Effector CD4-positive, alpha-beta T cell (primary cell): ENCODE measurements around the gene AMBRA1.
A peak's percentile ranks its signal among the peaks of the same experiment; 100 is the strongest.
"Not testable (repeated sequence)": the region's sequence is repeated elsewhere in the genome, so short reads cannot be mapped to it uniquely, and the experiment has no call there.

Experiments used
- DNase-seq: peaks from one replicate; pipeline ENCODE4 v3.0.0-alpha.2; 2020

AMBRA1 gene

DNA sequence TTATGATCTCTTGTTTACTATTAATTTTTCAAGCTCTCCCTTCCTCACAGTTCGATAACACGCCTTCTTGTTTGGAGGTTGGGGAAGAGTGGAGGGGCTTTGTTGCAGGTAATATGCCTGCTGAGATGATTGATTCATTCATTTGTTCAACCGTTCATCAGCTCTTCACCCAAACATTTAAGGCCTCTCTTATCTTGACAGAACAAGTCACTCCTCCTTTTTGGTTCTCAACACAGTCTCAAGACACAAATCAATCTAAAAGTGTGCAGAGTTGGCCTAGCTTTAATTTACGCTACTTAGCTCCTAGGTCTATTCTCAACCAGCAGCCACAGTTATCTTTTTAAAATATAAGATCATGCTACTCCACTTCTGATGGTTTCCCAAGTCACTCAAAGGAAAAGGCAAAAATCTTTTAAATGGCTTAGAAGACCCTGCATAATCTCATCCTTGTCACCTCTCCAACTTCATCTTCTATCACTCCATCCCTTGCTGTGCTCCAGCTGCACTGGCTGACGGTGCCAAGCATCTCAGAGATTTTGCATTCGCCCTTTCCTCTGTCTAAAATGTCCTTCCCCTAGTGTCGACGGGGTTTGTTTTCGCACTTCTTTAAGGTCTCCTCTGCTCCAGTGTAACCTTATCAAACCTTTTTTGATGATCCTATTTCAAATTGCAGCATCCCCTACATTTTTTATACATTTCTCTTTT is 60.3 kb downstream of the AMBRA1 start:
- no peak for DNase-seq

DNA sequence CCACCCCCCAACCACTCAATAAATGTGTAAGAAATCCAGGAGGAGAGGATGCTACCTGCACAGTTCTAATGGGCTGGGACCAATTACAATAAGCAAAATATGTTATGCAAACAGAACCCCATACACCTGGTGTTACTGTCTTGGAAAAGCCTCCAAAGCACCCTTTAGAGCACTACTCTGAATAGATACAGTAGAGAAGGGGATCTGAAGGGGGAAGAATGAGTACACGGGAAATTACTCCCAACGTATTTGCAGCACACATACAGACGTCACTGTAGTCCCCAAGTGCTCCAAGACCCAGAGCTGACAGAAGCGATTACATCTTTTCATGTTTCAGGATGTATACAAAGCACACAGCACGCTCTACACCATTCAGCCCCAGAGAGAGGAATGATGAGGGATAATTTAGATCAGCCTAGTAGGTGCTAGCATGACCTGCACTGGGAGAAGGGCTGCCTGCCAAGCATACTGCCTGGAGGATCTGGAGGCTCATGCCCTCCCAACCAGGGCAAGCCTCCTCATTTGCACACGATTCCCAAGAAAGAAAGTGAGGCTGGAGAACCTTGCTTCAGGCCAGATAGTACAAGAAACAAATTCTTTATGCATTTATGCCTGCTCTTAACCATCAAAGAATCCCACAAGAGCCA is 63.8 kb downstream of the AMBRA1 start:
- DNase-seq: no peak

DNA sequence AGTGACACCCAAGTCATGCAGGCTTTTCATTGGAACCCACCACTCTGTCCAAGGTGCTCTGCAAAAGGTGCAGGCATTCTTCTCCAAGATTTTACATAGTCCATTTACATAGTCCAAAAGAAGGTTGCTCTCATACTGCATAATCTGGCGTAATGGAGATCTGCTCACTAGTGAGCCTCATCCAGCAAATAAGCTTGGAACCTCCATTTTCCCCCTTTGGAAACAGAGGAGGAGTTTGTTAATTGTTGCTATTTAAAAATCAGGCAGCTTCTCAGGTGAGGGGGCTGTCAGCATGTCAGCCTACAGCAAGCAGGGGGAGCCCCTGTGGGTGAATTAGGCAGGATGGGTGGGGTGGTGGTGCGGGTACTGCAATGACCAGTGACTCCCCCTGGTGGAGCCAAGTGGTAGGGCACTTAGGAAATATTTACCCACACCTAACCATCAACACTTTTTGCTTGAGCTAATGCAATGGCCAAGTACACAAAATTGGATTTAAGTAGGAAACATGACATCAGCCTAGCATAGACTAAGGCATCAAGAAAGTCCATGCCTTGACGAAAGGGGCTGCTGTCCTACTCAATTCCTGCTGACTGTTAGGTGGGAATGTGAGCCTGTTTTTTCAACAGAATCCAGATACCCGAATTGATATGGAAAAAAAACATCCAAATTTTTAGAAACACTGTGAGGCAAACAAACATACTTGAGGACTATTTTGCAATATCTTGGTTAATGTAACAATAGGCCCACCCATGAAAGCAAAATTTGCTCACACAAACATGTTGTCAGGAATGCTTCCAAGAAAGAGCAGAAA is 64.5 kb downstream of the AMBRA1 start:
- DNase-seq: peak; percentile 66

DNA sequence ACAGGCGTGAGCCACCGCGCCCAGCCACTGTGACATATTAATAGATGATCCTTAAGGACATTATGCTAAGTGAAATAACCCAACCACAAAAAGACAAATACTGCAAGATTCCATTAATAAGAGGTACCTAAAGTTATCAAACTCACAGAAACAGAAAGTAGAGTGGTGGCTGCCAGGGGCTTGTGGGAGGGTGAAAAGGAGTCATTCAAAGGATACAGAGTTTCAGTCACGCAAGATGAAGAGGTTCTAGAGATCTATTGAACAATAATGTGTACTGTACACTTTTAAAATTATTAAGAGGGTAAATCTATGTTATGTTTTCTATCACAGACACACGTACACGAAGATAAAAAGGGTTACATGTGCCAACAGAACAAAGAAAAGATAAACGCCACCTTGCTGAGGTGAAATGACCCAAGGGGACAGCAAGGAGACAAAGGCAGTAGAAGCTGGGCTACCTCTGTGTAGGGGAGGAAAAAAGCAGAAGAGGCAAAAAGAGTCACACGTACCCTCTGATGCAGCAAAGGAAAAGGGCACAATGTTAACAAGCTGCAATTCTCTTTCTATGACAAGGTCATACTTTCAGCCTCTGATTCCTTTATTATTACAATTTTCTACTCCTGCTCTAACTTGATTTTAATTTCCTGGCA is 65.3 kb downstream of the AMBRA1 start:
- no peak for DNase-seq

DNA sequence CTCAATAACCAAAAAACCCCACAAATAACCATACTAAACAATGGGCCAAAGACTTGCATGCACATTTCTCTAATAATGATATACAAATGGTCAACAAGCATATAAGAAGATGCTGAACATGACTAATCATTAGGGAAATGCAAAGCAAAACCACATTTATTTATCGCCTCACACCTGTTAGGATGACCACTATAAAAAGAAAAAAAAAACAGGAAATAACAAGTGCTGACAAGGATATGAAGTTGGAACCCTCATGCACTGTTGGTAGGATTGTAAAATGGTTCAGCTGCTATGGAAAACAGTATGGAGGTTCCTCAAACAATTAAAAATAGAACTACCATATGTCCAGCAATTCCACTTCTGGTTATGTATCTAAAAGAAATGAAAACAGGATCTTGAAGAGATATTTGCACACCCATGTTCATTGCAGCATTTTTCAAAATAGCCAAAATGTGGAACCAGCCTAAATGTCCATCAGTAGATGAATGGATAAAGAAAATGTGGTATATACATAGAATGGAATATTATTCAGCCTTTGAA is 66.2 kb downstream of the AMBRA1 start:
- DNase-seq: no peak

DNA sequence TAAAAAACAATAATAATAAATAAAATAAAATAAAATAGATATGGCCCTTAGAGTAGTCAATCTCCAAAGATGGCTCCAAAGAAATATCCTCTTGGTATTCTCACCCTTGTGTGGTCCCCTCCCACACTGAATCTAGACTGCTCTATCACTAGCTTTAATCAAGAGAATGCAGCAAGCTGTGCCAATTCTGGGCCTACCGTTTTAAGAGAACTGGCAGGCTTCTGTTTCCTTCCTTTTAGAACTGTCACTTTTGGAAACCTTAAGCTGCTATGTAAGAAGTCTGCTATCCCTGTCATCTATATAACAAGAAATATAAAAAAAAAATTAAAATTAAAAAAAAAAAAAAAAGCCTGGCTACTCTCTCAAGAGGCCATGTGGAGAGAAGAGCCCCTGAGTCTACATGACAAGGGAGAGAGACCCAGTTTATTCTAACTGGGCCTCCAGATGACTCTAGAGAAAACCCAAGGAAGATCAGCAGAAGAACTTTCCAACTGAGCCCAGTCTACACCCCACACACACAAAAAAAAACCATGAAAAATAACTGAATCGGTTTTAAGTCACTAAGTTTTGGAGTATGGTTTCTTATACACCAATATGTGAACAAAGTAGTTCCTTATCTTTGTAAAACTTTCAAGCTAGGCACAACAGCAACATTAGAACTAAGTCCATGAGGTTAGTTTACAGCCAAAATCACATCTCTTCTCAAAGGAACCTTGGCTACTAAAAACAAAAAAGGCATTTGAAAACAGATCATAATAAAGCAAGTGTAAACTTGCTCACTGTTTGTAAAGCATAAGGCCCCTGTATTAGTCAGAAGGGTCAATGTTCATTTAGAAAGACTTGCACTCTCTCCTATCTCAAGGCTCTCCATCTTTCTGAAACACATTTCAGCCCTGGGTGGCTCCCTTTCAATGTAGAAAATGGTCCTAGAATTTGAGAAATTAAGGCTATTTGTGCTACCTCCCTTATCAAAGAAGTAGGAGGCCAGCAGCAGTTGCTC is 67.3 kb downstream of the AMBRA1 start:
- no peak for DNase-seq

DNA sequence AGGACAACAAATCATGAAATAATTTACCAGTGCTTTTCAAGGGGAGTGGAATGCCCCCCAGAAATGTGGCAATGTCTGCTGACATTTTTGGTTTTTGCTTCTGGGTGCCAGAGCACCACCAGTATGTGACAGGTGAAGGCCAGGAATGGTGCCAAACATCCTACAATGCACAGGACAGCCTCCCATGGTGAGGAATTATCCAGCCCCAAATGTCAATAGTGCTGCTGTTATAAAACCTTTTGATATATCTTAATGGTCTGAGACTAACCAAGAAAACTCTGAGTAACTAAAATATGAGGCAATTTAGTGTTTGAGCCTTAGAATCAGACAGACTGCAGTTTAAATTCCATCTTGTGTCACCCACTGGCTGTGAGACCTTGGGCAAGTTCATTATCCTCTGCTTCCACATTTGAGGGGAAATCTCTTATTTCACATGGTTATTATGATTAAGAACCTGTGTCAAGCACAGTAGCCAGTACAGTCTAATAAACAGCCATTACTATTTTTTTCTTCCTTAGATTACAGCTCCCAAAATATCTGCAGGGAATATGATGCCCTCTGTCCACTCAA is 69.5 kb downstream of the AMBRA1 start:
- DNase-seq: no peak

DNA sequence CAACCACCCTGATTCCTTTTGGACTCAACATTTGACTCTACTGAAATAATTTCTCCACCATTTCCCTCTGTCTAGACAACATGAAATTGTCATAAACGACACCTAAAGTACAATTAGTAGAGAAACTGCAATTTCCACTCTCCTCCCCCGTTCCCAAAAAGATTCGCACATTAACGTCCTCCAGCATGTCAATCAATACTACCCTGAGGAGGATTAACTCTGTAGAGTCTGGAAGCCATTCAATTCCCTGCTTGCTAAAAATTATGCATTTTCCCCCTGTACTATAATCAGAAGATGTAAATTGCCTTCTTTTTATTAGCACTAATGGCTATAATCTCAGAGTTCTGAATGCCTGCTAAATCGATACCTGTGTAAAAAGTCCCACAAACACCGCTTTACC is 70.5 kb downstream of the AMBRA1 start:
- DNase-seq: no peak

DNA sequence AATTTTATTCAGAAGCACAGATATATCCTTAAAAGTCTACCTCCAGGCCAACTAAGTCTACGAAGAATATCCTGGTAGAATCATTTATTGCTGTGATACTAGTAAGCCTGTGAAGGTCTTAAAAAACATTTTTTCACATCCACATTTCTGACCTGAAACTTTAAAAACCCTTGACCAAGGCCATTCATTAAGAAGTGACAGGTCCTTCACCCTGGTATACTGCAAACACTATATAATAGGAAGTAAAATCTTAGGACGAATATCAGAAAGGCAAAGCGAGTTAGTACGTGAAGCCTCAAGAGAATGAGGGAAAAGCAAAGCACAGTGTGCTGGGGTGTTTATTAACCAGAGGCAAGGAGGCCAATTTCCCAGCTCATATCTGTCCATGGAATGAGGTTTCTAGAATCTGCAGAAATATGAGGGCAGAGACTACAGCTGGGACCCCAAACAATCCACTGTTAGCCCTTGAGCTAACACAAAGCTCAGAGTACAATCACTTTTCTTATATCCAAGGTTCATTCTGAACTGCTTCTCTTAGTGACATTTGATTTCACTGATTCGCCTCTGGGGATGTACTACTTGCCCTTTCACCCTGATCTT is 71.0 kb downstream of the AMBRA1 start:
- DNase-seq: no peak

DNA sequence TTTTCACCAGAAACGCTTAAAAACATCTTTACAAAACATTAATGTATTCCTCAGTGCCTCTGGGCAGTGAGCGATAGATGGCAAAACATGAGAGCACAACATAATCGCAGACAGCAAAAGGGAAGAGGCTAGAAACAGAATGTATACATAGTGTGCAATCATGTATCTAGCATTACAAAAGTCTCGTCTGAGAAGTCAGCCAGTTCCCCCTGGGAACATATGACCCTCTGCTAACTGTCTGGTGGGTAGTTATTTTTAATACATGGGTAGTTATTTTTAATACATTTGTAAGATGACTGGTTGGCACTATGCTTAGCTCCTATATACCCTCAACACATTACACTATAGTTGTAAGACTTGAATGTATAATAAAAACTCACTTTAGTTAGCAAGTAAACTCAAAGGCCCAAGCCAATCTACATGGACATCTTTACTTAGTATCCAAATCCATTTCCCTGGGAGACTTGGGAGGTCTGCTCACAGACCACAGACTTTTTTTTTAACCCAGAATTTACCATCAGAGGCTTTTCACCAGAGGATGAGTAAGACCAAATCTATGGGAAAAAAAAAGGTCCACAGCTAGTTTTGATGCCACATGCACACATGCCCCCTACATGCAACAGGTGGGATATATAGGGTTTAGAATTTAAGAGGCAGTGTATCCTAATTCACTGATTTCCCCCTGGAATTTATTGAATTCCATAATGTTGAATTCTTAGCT is 71.7 kb downstream of the AMBRA1 start:
- DNase-seq: no peak

DNA sequence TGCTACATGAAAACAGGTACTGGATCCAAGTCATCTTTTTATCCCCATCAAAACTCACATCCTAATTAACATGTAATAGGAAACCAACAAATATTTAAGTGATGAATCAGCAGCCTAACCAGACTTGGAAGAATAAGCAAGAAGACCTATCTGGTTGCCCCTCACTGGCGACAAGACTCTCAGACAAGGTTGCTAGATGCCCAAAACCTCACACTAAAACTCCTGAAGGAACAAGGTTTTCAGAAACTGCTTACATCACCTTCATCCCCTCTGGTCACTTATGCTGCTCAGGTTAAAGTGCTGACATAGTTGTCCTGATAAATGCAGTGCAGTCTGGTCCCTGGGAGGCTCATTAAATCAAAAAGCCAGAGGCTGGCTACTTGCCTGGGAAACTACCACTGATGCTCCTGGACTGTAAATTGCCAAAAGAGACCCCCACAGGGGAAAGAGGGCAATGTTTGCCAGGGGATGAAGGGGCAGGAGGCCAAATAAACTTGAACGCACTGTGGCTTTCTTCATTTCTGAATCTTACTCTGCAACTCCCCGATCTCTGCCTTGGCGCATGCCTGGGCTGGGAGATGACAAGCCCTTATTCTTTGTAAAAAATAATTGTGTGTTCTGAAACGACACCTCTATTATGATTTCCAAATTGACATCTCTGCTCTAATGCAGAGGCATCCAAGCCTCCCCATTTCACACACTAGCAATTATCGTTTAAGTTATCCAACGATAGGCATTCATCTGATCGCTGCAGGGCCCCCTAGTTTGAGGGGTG is 72.7 kb downstream of the AMBRA1 start:
- no peak for DNase-seq

DNA sequence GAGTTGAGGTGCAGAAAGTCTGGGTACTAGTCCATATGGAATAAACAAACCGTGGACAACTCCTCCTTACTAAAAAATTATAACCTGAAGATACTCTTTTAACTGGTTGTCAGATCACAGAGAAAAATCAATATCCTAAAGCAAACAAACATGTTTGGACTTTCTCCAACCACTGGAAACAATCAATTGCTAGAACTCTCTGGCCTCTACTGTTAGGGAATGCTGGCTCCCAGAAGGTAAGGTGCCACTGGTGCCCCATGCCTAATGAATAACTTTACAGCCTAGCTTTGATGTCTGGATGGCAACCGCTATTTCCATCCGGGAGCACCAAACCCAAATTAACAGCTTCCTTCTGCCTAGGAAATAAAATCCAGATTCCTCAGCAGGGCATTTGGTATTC is 74.5 kb downstream of the AMBRA1 start:
- DNase-seq: no peak

DNA sequence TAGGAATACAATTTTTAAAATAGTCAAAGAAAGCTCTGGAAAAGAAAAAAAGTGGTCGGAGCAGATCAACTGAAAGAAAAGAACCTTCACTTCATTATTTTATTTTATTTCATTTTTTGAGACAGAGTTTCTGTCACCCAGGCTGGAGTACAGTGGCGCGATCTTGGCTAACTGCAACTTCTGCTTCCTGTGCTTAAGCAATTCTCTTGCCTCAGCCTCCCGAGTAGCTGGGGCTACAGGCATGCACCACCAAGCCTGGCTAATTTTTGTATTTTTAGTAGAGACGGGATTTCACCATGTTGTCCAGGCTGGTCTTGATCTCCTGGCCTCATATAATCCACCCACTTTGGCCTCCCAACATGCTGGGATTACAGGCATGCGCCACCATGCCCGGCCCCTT is 74.9 kb downstream of the AMBRA1 start:
- not testable (repeated sequence) for DNase-seq

DNA sequence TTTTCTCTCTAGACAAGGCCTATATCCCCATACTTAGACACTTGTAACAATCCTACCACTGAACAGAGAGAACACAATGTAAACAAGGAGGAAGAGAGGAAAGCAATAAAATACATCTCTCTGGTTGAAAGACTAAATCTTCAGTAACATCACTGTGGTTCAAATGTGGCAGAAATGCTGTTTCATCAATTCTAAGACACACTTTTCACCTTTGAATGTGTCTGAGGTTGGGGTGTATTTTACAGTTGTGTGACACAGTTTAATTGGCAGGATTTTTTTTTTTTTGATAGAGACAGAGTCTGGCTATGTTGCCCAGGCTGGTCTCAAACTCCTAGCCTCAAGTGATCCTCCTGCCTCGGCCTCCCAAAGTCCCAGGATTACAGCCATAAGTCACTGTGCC is 79.5 kb downstream of the AMBRA1 start:
- DNase-seq: no peak

DNA sequence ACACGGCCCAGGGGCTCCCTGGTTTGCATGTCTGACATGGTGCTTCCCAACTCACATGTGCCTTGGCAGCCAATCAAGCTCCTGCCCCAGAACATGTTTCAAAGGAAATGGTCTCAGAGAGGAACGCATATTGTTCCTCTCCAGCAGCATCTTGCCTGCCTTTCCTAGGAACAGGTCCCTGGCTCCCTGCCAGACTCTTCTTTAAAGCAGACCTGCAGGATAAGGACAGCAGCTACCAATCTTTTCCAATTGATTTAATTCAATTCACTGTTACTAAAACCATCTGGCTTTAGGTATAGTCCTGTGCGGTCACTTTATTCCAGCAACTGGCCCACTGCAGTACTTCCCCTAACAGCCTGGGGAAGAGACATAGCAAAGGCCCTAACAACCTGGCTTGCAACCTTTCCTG is 79.9 kb downstream of the AMBRA1 start:
- DNase-seq: no peak

DNA sequence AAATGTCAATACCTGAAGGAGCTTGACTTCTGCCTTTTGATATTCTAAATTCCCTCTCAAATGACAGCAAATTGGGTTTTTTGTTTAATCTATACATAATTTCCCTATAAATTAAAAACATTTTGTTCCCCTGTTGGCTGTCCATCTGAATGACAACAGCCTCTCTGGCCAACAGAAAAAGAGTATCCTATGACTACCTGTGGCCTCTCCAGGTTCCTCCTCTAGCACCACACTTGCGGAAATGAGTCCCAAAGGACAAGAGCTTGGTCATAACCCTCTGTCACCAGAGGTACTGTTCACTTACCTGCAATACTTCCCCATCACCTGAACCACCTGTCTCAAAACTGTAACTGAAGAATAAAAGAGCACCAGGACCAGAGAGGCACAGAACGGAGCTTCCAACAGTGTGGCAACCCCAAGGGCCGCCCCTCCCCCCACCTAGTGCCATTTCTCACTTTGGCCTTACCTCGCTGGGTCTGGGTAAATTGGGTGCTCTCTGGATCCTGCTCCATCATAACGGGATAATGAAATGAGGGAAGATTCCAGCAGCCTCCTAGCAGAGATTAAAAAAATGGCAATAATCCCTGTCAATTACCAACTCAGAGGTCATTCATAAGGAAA is 81.5 kb downstream of the AMBRA1 start:
- no peak for DNase-seq

DNA sequence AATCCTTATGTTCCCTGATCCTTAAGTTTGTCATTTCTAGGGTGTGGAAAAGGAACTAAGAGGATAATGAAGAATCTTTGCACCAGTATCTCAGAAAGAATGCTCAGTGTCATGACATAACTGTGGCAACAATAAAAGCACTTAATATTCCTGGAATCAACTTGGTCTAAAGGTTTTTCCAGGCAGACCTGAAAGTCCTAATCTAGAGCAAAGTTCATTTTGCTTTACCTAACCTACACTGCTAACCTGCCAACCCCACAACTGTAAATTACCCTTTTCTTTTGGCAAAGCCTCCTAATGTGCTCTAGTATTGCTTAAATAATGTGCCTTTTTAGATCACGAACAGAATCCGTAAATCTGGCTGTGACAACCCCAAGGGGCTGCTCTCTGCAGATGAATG is 82.5 kb downstream of the AMBRA1 start:
- no peak for DNase-seq

DNA sequence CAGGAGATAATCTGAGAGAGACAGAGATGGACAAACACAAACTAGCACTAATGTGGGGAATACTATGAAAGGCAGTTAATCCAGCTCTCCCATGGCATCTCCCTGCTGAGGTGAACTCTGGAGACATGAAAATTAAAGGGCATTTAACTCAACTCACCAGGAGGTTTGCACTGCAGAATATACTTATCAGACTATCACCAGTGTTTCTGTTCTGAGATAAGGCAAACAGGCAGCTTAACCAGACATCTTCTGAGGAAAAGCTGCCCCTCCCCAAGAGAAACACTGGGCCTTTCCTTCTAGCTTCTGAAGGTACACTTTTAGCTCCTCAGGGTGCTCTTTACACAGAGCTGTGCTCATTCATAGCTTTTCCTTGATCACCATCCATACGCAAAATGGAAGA is 85.5 kb downstream of the AMBRA1 start:
- DNase-seq: no peak

DNA sequence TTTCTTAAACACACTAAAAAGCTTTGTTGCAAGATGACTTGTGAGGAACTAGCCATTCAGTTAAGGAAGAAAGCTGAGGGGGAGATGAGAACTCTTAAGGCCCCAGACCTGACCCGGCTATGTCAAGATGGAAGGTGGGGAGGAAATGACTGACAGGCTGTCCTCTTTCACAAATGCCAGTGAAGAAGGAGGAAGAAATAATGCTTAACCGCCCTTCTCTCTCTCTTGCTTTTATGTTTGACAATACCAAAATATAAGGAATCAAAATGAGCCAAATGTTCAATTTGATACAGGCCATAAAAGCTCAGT is 87.4 kb downstream of the AMBRA1 start:
- no peak for DNase-seq
